ENCODE results near the gene RPS6KL1.

The RPS6KL1 gene

GRCh38 chr14:74911704-74912103, 11.4 kb downstream of the RPS6KL1 start:
- no peak for TF ChIP-seq CTCF (IDR thresholded peaks at IDR 0.05; ENCODE audit: borderline replicate concordance, insufficient read depth, low read depth, low read length)
- H3K4me3 ChIP-seq (ENCODE audit: low read depth, low read length) = no peak overlapping the region

GRCh38 chr14:74911221-74911620, 11.8 kb downstream of the RPS6KL1 start:
- no peak overlapping the region for H3K4me3 ChIP-seq (ENCODE audit: low read depth, low read length)
- no peak for TF ChIP-seq CTCF (IDR thresholded peaks at IDR 0.05; ENCODE audit: borderline replicate concordance, insufficient read depth, low read depth, low read length)

GRCh38 chr14:74910556-74910955, 12.5 kb downstream of the RPS6KL1 start:
- no peak overlapping the region for H3K4me3 ChIP-seq (ENCODE audit: low read depth, low read length)
- no peak for TF ChIP-seq CTCF (IDR thresholded peaks at IDR 0.05; ENCODE audit: borderline replicate concordance, insufficient read depth, low read depth, low read length)

- TF ChIP-seq CTCF (IDR thresholded peaks at IDR 0.05; ENCODE audit: borderline replicate concordance, insufficient read depth, low read depth, low read length) = no peak
- no peak overlapping the region for H3K4me3 ChIP-seq (ENCODE audit: low read depth, low read length)
These were observed 13.1 kb downstream of the RPS6KL1 start for GRCh38 chr14:74909911-74910310.

GRCh38 chr14:74909501-74909900, 13.6 kb downstream of the RPS6KL1 start:
- H3K4me3 ChIP-seq (ENCODE audit: low read depth, low read length) = no peak overlapping the region
- TF ChIP-seq CTCF (IDR thresholded peaks at IDR 0.05; ENCODE audit: borderline replicate concordance, insufficient read depth, low read depth, low read length) = no peak

GRCh38 chr14:74908861-74909341, 14.2 kb downstream of the RPS6KL1 start:
- no peak for TF ChIP-seq CTCF (IDR thresholded peaks at IDR 0.05; ENCODE audit: borderline replicate concordance, insufficient read depth, low read depth, low read length)
- no peak overlapping the region for H3K4me3 ChIP-seq (ENCODE audit: low read depth, low read length)

- TF ChIP-seq CTCF (IDR thresholded peaks at IDR 0.05; ENCODE audit: borderline replicate concordance, insufficient read depth, low read depth, low read length) = no peak
- H3K4me3 ChIP-seq (ENCODE audit: low read depth, low read length) = no peak overlapping the region
These were observed 15.3 kb downstream of the RPS6KL1 start for GRCh38 chr14:74907744-74908143.
